ENCODE results near the gene NANOS2. TPM values are rescaled to one million over a fixed set of nuclear protein-coding genes. Genes with fewer than 3 reads are reported as not detected.
"Not testable (repeated sequence)": the region's sequence is repeated elsewhere in the genome, so short reads cannot be mapped to it uniquely, and the experiment has no call there.

The NANOS2 gene
- total RNA-seq, 1 donor from 2014 or later, result not detected

- DNase-seq (ENCODE audit: low spot score), result no peak
These were observed 38.0 kb downstream of the NANOS2 start for GRCh38 chr19:45876411-45877197.

GRCh38 chr19:45876161-45876410 is 38.5 kb downstream of the NANOS2 start:
- no peak for DNase-seq (ENCODE audit: low spot score)

- no peak for DNase-seq (ENCODE audit: low spot score)
These were observed 40.0 kb downstream of the NANOS2 start for GRCh38 chr19:45874620-45874966.

- DNase-seq (ENCODE audit: low spot score), result no peak
These were observed 41.3 kb downstream of the NANOS2 start for GRCh38 chr19:45873219-45873772.

GRCh38 chr19:45872095-45872919 is 42.3 kb downstream of the NANOS2 start:
- DNase-seq (ENCODE audit: low spot score), result no peak

GRCh38 chr19:45870798-45871197 is 43.8 kb downstream of the NANOS2 start:
- DNase-seq (ENCODE audit: low spot score), result no peak

- DNase-seq (ENCODE audit: low spot score), result not testable (repeated sequence)
These were observed 47.3 kb downstream of the NANOS2 start for GRCh38 chr19:45867241-45867640.

- no peak for DNase-seq (ENCODE audit: low spot score)
These were observed 48.0 kb downstream of the NANOS2 start for GRCh38 chr19:45866400-45867176.

- no peak for DNase-seq (ENCODE audit: low spot score)
These were observed 49.2 kb downstream of the NANOS2 start for GRCh38 chr19:45865269-45865948.

GRCh38 chr19:45864629-45865082 is 49.9 kb downstream of the NANOS2 start:
- DNase-seq (ENCODE audit: low spot score), result no peak

GRCh38 chr19:45863840-45864628 is 50.5 kb downstream of the NANOS2 start, which contains the start of gene FOXA3:
Gene FOXA3, plus strand, starts transcription at chr19:45864326. Its CDS starts 131 bp downstream, at chr19:45864457.
- DNase-seq (ENCODE audit: low spot score), result peak; percentile 40

- DNase-seq (ENCODE audit: low spot score), result no peak
These were observed 51.2 kb downstream of the NANOS2 start for GRCh38 chr19:45863335-45863839.

Other genes with a start within 250 kb of the NANOS2 start
- gene GIPR, start 246.6 kb downstream of the NANOS2 start, total RNA-seq, result 10.3 TPM
- 269 TPM for gene SNRPD2, start 222.8 kb downstream of the NANOS2 start, total RNA-seq
- 8.0 TPM for gene QPCTL, start 222.1 kb downstream of the NANOS2 start, total RNA-seq
- gene FBXO46, start 183.9 kb downstream of the NANOS2 start, total RNA-seq, result 22.0 TPM
- not detected for gene MEIOSIN, start 181.3 kb downstream of the NANOS2 start, total RNA-seq
- gene SIX5, start 145.5 kb downstream of the NANOS2 start, total RNA-seq, result 29.6 TPM
- gene DMPK, start 132.3 kb downstream of the NANOS2 start, total RNA-seq, result 163 TPM
- gene DMWD, start 121.9 kb downstream of the NANOS2 start, total RNA-seq, result 66.0 TPM
- gene RSPH6A, start 99.5 kb downstream of the NANOS2 start, total RNA-seq, result 0.09 TPM
- 72.6 TPM for gene SYMPK, start 51.6 kb downstream of the NANOS2 start, total RNA-seq
- 10.1 TPM for gene FOXA3, start 50.5 kb downstream of the NANOS2 start, total RNA-seq
- 44.4 TPM for gene IRF2BP1, start 28.6 kb downstream of the NANOS2 start, total RNA-seq
- gene MYPOP, start 12.2 kb downstream of the NANOS2 start, total RNA-seq, result 13.0 TPM
- gene NOVA2, start 59.1 kb upstream of the NANOS2 start, total RNA-seq, result 3.1 TPM
- gene CCDC61, start 80.7 kb upstream of the NANOS2 start, total RNA-seq, result 24.1 TPM
- not detected for gene PGLYRP1, start 108.3 kb upstream of the NANOS2 start, total RNA-seq
- not detected for gene IGFL4, start 126.2 kb upstream of the NANOS2 start, total RNA-seq
- gene IGFL3, start 209.9 kb upstream of the NANOS2 start, total RNA-seq, result not detected
- not detected for gene IGFL2, start 233.5 kb upstream of the NANOS2 start, total RNA-seq